Hepatocyte (in vitro differentiated cells): ENCODE data around the gene P4HTM.

ENCODE experiments used
- EZH2 ChIP-seq: fragments of 200-600 bp; sonication (generic); IDR thresholded peaks from 2 replicates; pipeline ENCODE4 v1.6.1; 2016; ENCODE audit warnings: antibody characterized with exemption, mild to moderate bottlenecking, borderline replicate concordance
- EZH2phosphoT487 ChIP-seq: fragments of 200-600 bp; sonication (generic); IDR thresholded peaks from one replicate; pipeline ENCODE4 v1.6.1; 2018; ENCODE audit warnings: antibody characterized with exemption, mild to moderate bottlenecking, low read depth, moderate library complexity; ENCODE audit not compliant: unreplicated experiment, severe bottlenecking
- TF ChIP-seq, protein P1 (sequence below): fragments of 200-600 bp; sonication (generic); IDR thresholded peaks from 2 replicates; pipeline ENCODE4 v1.5.1; 2016; ENCODE audit warnings: antibody characterized with exemption, mild to moderate bottlenecking; ENCODE audit not compliant: poor library complexity

- TF ChIP-seq, protein P1, sequence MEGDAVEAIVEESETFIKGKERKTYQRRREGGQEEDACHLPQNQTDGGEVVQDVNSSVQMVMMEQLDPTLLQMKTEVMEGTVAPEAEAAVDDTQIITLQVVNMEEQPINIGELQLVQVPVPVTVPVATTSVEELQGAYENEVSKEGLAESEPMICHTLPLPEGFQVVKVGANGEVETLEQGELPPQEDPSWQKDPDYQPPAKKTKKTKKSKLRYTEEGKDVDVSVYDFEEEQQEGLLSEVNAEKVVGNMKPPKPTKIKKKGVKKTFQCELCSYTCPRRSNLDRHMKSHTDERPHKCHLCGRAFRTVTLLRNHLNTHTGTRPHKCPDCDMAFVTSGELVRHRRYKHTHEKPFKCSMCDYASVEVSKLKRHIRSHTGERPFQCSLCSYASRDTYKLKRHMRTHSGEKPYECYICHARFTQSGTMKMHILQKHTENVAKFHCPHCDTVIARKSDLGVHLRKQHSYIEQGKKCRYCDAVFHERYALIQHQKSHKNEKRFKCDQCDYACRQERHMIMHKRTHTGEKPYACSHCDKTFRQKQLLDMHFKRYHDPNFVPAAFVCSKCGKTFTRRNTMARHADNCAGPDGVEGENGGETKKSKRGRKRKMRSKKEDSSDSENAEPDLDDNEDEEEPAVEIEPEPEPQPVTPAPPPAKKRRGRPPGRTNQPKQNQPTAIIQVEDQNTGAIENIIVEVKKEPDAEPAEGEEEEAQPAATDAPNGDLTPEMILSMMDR = no peak
- TF ChIP-seq EZH2 (no peak), EZH2phosphoT487 (no peak)
These were observed 7.1 kb downstream of the P4HTM start for GRCh38 chr3:48997102-48997635.
